DOHH2 (cell line): ENCODE measurements around the gene KRTAP10-5.

Experiments
- H3F3A ChIP-seq: fragments of 200-600 bp; sonication (generic), shearing (Covaris generic); 2 replicates; pipeline ENCODE4 v1.6.0; 2016; ENCODE audit warnings: antibody characterized with exemption, mild to moderate bottlenecking; ENCODE audit not compliant: control insufficient read depth, insufficient read depth
- H3K27ac ChIP-seq: fragments of 200-600 bp; sonication (generic); 2 replicates; pipeline ENCODE4 v1.5.1; 2014; ENCODE audit warnings: low read depth, mild to moderate bottlenecking, low read length, moderate library complexity
- H3K27me3 ChIP-seq: fragments of 200-600 bp; sonication (generic); 2 replicates; pipeline ENCODE4 v1.6.1; 2014; ENCODE audit warnings: mild to moderate bottlenecking, low read length, mixed read lengths; ENCODE audit not compliant: control insufficient read depth
- H3K36me3 ChIP-seq: fragments of 200-600 bp; sonication (generic); 2 replicates; pipeline ENCODE4 v1.6.1; 2014; ENCODE audit warnings: mild to moderate bottlenecking, low read length, moderate library complexity, mixed read lengths; ENCODE audit not compliant: control insufficient read depth
- H3K4me1 ChIP-seq: fragments of 200-600 bp; sonication (generic); 2 replicates; pipeline ENCODE4 v1.6.1; 2014; ENCODE audit warnings: mild to moderate bottlenecking, low read length, mixed read lengths; ENCODE audit not compliant: control insufficient read depth
- H3K4me2 ChIP-seq: fragments of 200-600 bp; sonication (generic); 2 replicates; pipeline ENCODE4 v1.6.0; 2014; ENCODE audit warnings: mild to moderate bottlenecking, low read length, moderate library complexity
- H3K4me3 ChIP-seq: fragments of 200-600 bp; sonication (generic); 2 replicates; pipeline ENCODE4 v1.5.1; 2014; ENCODE audit warnings: mild to moderate bottlenecking, low read length, mixed read lengths
- H3K79me2 ChIP-seq: fragments of 200-600 bp; sonication (generic); 2 replicates; pipeline ENCODE4 v1.6.1; 2014; ENCODE audit warnings: mild to moderate bottlenecking, low read length, mixed read lengths; ENCODE audit not compliant: control insufficient read depth
- H3K9me2 ChIP-seq: fragments of 200-600 bp; sonication (generic); replicated peaks from 2 replicates; pipeline ENCODE4 v1.6.1; 2014; ENCODE audit warnings: mild to moderate bottlenecking, low read length, mixed read lengths; ENCODE audit not compliant: control insufficient read depth
- H3K9me3 ChIP-seq: fragments of 200-600 bp; sonication (generic); 2 replicates; pipeline ENCODE4 v1.6.1; 2014; ENCODE audit warnings: antibody characterized with exemption, low read length, mixed read lengths; ENCODE audit not compliant: control insufficient read depth, insufficient read depth
- H4K20me1 ChIP-seq: fragments of 200-600 bp; sonication (generic); 2 replicates; pipeline ENCODE4 v1.6.0; 2014; ENCODE audit warnings: low read depth, mild to moderate bottlenecking, antibody characterized with exemption, low read length, moderate library complexity; ENCODE audit not compliant: control insufficient read depth, insufficient read depth
- EZH2phosphoT487 ChIP-seq: fragments of 200-600 bp; sonication (generic); IDR thresholded peaks from 2 replicates; pipeline ENCODE4 v1.6.1; 2017; ENCODE audit warnings: borderline replicate concordance, mild to moderate bottlenecking, antibody characterized with exemption, low read length, moderate library complexity, mixed read lengths
- TF ChIP-seq, protein P1 (sequence below): fragments of 200-600 bp; sonication (generic); IDR thresholded peaks from one replicate; pipeline ENCODE4 v1.5.1; 2014; ENCODE audit warnings: antibody characterized with exemption, mild to moderate bottlenecking, low read depth, low read length; ENCODE audit not compliant: poor library complexity, severe bottlenecking

KRTAP10-5 gene

DNA sequence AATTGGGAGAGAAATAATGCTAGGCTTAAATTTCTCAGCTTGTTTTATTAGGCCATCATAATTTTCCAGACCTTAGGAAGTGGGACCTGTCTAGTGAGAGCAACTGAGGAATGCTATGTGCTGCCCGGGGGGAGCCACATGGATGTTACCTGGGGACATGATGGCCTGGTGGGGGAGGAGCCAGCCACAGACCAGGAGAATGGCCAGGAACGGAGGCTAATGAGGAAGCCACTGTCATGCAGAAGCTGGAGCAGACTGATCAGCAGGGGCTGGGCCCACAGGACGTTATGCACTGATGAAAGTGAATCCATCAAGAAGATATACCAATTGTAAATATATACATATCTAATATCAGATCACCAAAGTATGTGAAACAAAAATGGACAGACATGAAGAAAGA lies 35.8 kb downstream of the KRTAP10-5 start:
- H3K4me1 ChIP-seq = peaks cover 9% of the 10 kb centered on the region
- no peak overlapping the region for H3K4me3 ChIP-seq
- H4K20me1 ChIP-seq = no peaks in the 10 kb centered on the region
- no peak overlapping the region for H3K27ac ChIP-seq
- H3K36me3 ChIP-seq = no peaks in the 10 kb centered on the region
- H3F3A ChIP-seq = no peaks in the 10 kb centered on the region
- no peaks in the 10 kb centered on the region for H3K9me2 ChIP-seq
- no peak for TF ChIP-seq EZH2phosphoT487
- TF ChIP-seq, protein P1, sequence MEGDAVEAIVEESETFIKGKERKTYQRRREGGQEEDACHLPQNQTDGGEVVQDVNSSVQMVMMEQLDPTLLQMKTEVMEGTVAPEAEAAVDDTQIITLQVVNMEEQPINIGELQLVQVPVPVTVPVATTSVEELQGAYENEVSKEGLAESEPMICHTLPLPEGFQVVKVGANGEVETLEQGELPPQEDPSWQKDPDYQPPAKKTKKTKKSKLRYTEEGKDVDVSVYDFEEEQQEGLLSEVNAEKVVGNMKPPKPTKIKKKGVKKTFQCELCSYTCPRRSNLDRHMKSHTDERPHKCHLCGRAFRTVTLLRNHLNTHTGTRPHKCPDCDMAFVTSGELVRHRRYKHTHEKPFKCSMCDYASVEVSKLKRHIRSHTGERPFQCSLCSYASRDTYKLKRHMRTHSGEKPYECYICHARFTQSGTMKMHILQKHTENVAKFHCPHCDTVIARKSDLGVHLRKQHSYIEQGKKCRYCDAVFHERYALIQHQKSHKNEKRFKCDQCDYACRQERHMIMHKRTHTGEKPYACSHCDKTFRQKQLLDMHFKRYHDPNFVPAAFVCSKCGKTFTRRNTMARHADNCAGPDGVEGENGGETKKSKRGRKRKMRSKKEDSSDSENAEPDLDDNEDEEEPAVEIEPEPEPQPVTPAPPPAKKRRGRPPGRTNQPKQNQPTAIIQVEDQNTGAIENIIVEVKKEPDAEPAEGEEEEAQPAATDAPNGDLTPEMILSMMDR = no peak
- H3K27me3 ChIP-seq = peaks cover 11% of the 10 kb centered on the region; the same call in 1 of the 2 replicates
- H3K9me3 ChIP-seq = peaks cover 15% of the 10 kb centered on the region
- H3K4me2 ChIP-seq = no peak overlapping the region
- no peaks in the 10 kb centered on the region for H3K79me2 ChIP-seq

DNA sequence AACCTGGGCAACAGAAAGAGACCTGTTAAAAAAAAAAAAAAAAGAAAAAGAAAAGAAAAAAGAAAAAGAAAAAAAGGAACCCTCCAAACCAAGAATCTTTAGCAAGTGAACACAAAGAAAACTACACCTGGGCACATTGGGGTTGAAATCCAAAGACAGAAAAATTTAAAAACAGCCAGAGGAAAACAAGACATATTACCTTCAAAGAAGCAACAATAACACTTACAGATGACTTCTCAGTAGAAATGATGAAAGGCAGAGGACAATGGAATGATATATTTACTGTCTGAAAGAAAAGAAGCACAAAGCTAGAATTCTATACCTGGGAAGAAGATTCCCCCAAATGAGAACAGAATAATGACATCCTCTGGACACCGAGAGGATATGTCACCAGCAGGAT lies 37.7 kb downstream of the KRTAP10-5 start:
- Histone ChIP-seq H3K4me1 (peaks cover 6% of the 10 kb centered on the region), H3K9me3 (peaks cover 13% of the 10 kb centered on the region), H3K9me2 (no peaks in the 10 kb centered on the region), H3K36me3 (no peaks in the 10 kb centered on the region), H4K20me1 (no peaks in the 10 kb centered on the region), H3K79me2 (no peaks in the 10 kb centered on the region), H3K4me3 (no peak overlapping the region), H3F3A (no peaks in the 10 kb centered on the region), H3K27ac (no peak overlapping the region), H3K4me2 (no peak overlapping the region), H3K27me3 (peaks cover 11% of the 10 kb centered on the region; the same call in 1 of the 2 replicates)
- TF ChIP-seq EZH2phosphoT487 = no peak
- TF ChIP-seq, protein P1 = no peak

DNA sequence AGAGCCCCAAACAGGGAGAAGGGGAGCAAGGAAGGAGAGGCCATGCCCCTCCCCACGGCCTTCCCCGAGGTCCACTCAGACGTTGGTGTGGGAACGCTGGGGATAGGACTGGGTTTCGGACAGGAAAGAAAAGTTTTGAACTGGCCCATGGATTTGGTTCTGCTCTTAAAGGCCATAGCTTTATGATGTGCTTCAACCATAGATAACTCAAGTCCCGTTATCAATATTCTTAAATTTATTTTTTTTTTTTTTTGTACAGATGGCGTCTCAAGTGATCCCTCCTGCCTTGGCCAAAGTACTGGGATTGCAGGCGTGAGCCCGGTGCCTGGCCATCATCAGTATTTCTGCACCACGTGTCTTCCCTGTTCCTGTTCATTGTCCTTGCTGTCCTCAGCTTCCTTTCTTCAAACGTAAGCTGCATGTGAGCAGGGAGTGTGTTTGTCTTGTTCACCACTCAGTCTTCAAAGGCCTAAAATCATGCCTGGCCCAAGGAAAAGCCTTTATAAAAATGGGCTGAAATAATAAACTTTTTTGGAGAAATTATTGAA lies 39.6 kb downstream of the KRTAP10-5 start:
- Histone ChIP-seq H4K20me1 (no peaks in the 10 kb centered on the region), H3K9me3 (no peaks in the 10 kb centered on the region), H3F3A (no peaks in the 10 kb centered on the region), H3K4me2 (no peak overlapping the region), H3K9me2 (no peaks in the 10 kb centered on the region), H3K4me1 (no peaks in the 10 kb centered on the region), H3K4me3 (no peak overlapping the region), H3K27me3 (peaks cover 11% of the 10 kb centered on the region; the same call in 1 of the 2 replicates), H3K79me2 (no peaks in the 10 kb centered on the region), H3K36me3 (no peaks in the 10 kb centered on the region), H3K27ac (no peak overlapping the region)
- TF ChIP-seq, protein P1 = no peak
- no peak for TF ChIP-seq EZH2phosphoT487
